GM12878 (cell line): ENCODE measurements around the gene PHOX2A. TPM values are rescaled to one million over a fixed set of nuclear protein-coding genes. Genes with fewer than 3 reads are reported as not detected.

Source experiments
- ATAC-seq: fragments of 200-7000 bp; cut with Tn5 transposase; 3 replicates; pipeline ENCODE4 v1.9.1; 2020; ENCODE audit warnings: mild to moderate bottlenecking, moderate library complexity
- BruUV-seq: library from RNA; stranded (reverse); fragments of 400-500 nt; replicated peaks from 2 replicates; lab custom pipeline; 2021; lab: Mats Ljungman, UMichigan
- CTCF ChIA-PET: fragments of 300-600 bp; sonication (Branson Sonifier 250); formaldehyde crosslinking; extraction: SDS; loops from one replicate; lab custom pipeline; 2021; ENCODE audit warnings: inconsistent platforms; lab: Yijun Ruan, JAX
- POLR2A ChIA-PET: fragments of 350-600 bp; formaldehyde crosslinking; extraction: SDS; loops from one replicate; lab custom pipeline; 2021; ENCODE audit warnings: inconsistent platforms; lab: Charles Lee
- RAD21 ChIA-PET: fragments of 300-600 bp; sonication (Branson Sonifier 250); formaldehyde crosslinking; loops from one replicate; lab custom pipeline; 2023; ENCODE audit warnings: antibody characterized with exemption; ENCODE audit not compliant: unreplicated experiment; lab: Charles Lee
- SMC1A ChIA-PET: fragments of 300-600 bp; sonication (Branson Sonifier 250); formaldehyde crosslinking; loops from one replicate; lab custom pipeline; 2023; ENCODE audit not compliant: unreplicated experiment, uncharacterized antibody; lab: Charles Lee
- DNase-seq: peaks from one replicate; pipeline ENCODE4 v3.0.0-alpha.2; 2011; ENCODE audit warnings: low read depth, low spot score
- FAIRE-seq: peaks from 3 replicates; lab custom pipeline; 2011; peaks lifted over from hg19 to GRCh38; lab: Jason Lieb, UNC
- H2AFZ ChIP-seq: 2 replicates; pipeline ENCODE4 v1.6.0; 2011; ENCODE audit warnings: low read depth, low read length, control low read depth; ENCODE audit not compliant: control insufficient read depth
- H3K27ac ChIP-seq: 2 replicates; pipeline ENCODE4 v1.5.1; 2011; ENCODE audit warnings: control low read depth; ENCODE audit not compliant: control insufficient read depth, insufficient read depth
- H3K27me3 ChIP-seq, 2 experiments: replicated peaks in 1 of 2; 2 replicates each; pipeline versions ENCODE4 v1.6.0 to v1.6.1; 2011; ENCODE audit warnings: low read length in 1 of 2; ENCODE audit not compliant: control insufficient read depth in 2 of 2, insufficient read depth in 2 of 2
- H3K36me3 ChIP-seq, 2 experiments: 2 replicates each; pipeline ENCODE4 v1.5.1; 2011; ENCODE audit warnings: low read length in 1 of 2; ENCODE audit not compliant: control insufficient read depth in 2 of 2, insufficient read depth in 2 of 2
- H3K4me1 ChIP-seq: 2 replicates; pipeline ENCODE4 v1.6.1; 2011; ENCODE audit warnings: mild to moderate bottlenecking, low read length, moderate library complexity, mixed read lengths; ENCODE audit not compliant: control insufficient read depth, insufficient read depth
- H3K4me2 ChIP-seq: 2 replicates; pipeline ENCODE4 v1.6.0; 2011; ENCODE audit warnings: control low read depth; ENCODE audit not compliant: control insufficient read depth, insufficient read depth
- H3K4me3 ChIP-seq: fragments of 200-600 bp; sonication (generic); 2 replicates; pipeline ENCODE4 v1.5.1; 2016
- H3K79me2 ChIP-seq: 2 replicates; pipeline ENCODE4 v1.6.0; 2011; ENCODE audit warnings: low read length; ENCODE audit not compliant: control insufficient read depth, insufficient read depth
- H3K9ac ChIP-seq: 2 replicates; pipeline ENCODE4 v1.8.0; 2011; ENCODE audit warnings: low read length, control low read depth, mixed read lengths; ENCODE audit not compliant: control insufficient read depth, insufficient read depth
- H3K9me3 ChIP-seq: replicated peaks from 3 replicates; pipeline ENCODE4 v1.5.1; 2011; ENCODE audit warnings: mild to moderate bottlenecking, low read length; ENCODE audit not compliant: control insufficient read depth, insufficient read depth
- H4K20me1 ChIP-seq: 2 replicates; pipeline ENCODE4 v1.6.0; 2011; ENCODE audit not compliant: control insufficient read depth, insufficient read depth
- ATF3 ChIP-seq: IDR thresholded peaks from 2 replicates; pipeline ENCODE4 v1.6.1; 2011; ENCODE audit warnings: low read depth, mild to moderate bottlenecking, low read length, moderate library complexity, borderline replicate concordance; ENCODE audit errors: extremely low read depth
- BCL11A ChIP-seq: IDR thresholded peaks from 2 replicates; pipeline ENCODE4 v1.6.1; 2011; ENCODE audit warnings: low read depth, low read length
- CBX5 ChIP-seq: sonication (generic); IDR thresholded peaks from 2 replicates; pipeline ENCODE4 v1.6.1; 2016; ENCODE audit warnings: low read depth, moderate library complexity, mild to moderate bottlenecking, inconsistent platforms
- HDAC2 ChIP-seq: fragments of 200-600 bp; sonication (generic); IDR thresholded peaks from 2 replicates; pipeline ENCODE4 v1.6.1; 2017
- IRF3 ChIP-seq: fragments of 450-650 bp; IDR thresholded peaks from 2 replicates; pipeline ENCODE4 v1.6.1; 2014; ENCODE audit warnings: mild to moderate bottlenecking
- NFIC ChIP-seq: IDR thresholded peaks from 2 replicates; pipeline ENCODE4 v1.6.1; 2012; ENCODE audit warnings: low read depth, mild to moderate bottlenecking, inconsistent platforms, low read length, moderate library complexity
- NRF1 ChIP-seq: conservative IDR thresholded peaks from 2 replicates; pipeline ENCODE4 v1.6.1; 2011; ENCODE audit warnings: mild to moderate bottlenecking, low read depth, low read length, improper control_type of control experiment
- RUNX3 ChIP-seq: IDR thresholded peaks from 2 replicates; pipeline ENCODE4 v1.6.1; 2012; ENCODE audit warnings: low read length, inconsistent platforms
- SMAD1 ChIP-seq: fragments of 450-650 bp; IDR thresholded peaks from 2 replicates; pipeline ENCODE4 v1.6.1; 2018; ENCODE audit warnings: mild to moderate bottlenecking, low read depth; ENCODE audit not compliant: partially characterized antibody
- TCF7 ChIP-seq: IDR thresholded peaks from 2 replicates; pipeline ENCODE4 v1.6.1; 2014; ENCODE audit warnings: antibody characterized with exemption, borderline replicate concordance
- USF1 ChIP-seq: IDR thresholded peaks from 2 replicates; pipeline ENCODE4 v1.6.1; 2011; ENCODE audit warnings: borderline replicate concordance, low read depth, mild to moderate bottlenecking, moderate library complexity, mixed read lengths, low read length; ENCODE audit not compliant: insufficient read depth; ENCODE audit errors: extremely low read length
- USF2 ChIP-seq: IDR thresholded peaks from 2 replicates; pipeline ENCODE4 v1.6.1; 2011; ENCODE audit warnings: low read depth, low read length, improper control_type of control experiment, borderline replicate concordance
- ZNF24 ChIP-seq: fragments of 450-650 bp; IDR thresholded peaks from 2 replicates; pipeline ENCODE4 v1.6.1; 2017; ENCODE audit warnings: antibody characterized with exemption, mild to moderate bottlenecking
- WGBS: methylation state at CpG from one replicate; pipeline ENCODE4 v1.1.6; 2016; ENCODE audit warnings: low lambda C conversion rate; ENCODE audit not compliant: insufficient replicate concordance, insufficient coverage; ENCODE audit errors: missing lambda C conversion rate; 5-methylcytosine and 5-hydroxymethylcytosine counted together
- in situ Hi-C: fragments of 300-500 bp; cut with MboI; formaldehyde crosslinking; loops from 9 replicates; pipeline ENCODE4 v1.14.3; 2018; ENCODE audit warnings: mixed read lengths
- intact Hi-C: fragments of 100-400 bp; cut with micrococcal nuclease; formaldehyde crosslinking; loops from one replicate; pipeline ENCODE4 v1.14.2; 2022; ENCODE audit not compliant: unreplicated experiment
- polyA plus RNA-seq, 11 experiments: library from polyadenylated mRNA; depleted of rRNA in 4 of 11; unstranded in 6 of 11; stranded (reverse) in 5 of 11; fragments of >200 nt; fragmentation: Nextera tagmentation in 4 of 11; fragmentation: Illumina TruSeq in 1 of 11; extraction: Ambion mirVana in 4 of 11; extraction: Trizol in 1 of 11; gene quantifications; 1 replicate in 1 of 11; 2 replicates in 10 of 11; pipeline versions ENCODE4 v1.2.1 to v1.2.3, GENCODE V29; 2011 to 2016; ENCODE audit warnings: inconsistent platforms in 2 of 11, missing spikeins in 2 of 11, low read depth in 1 of 11
- total RNA-seq, 4 experiments: library from RNA; depleted of rRNA in 3 of 4; stranded (reverse); fragments of >200 nt in 3 of 4; fragmentation: Illumina TruSeq in 1 of 4; extraction: Trizol in 1 of 4; gene quantifications; 2 replicates each; pipeline versions ENCODE4 v1.2.1 to v1.2.3, GENCODE V29; 2013 to 2021

The PHOX2A gene
- total and polyA plus RNA-seq, 10 of the 15 experiments (the other 5 are each of a cell fraction or from before 2014, with no cell fraction given), result not detected

- TF ChIP-seq IRF3, result no peak
- no peak for TF ChIP-seq USF2
- TF ChIP-seq SMAD1, result no peak
- TF ChIP-seq HDAC2, result no peak
Measured at GRCh38 chr11:72280726-72281315, 36.8 kb upstream of the PHOX2A start (continued).

GRCh38 chr11:72280037-72280436 is 36.1 kb upstream of the PHOX2A start:
- in situ Hi-C loops (no loop called here), intact Hi-C loops (no loop called here)
- CTCF ChIA-PET, result no interaction called here
- POLR2A ChIA-PET, result interaction anchor here (0.6 kb wide), 1 partner anchor 8 kb away, joined by 3 read pairs; no protein-coding TSS in a partner anchor
- no peak for DNase-seq
- no peak for FAIRE-seq
- no peak for ATAC-seq
- H3K36me3 ChIP-seq, result no peaks in the 10 kb centered on the region
- H3K4me1 ChIP-seq, result no peaks in the 10 kb centered on the region
- no peaks in the 10 kb centered on the region for H3K79me2 ChIP-seq
- RAD21 ChIA-PET, result no interaction called here
- H3K27ac ChIP-seq, result no peak overlapping the region
- BruUV-seq, result no TSS peak
- H3K27me3 ChIP-seq, result no peaks in the 10 kb centered on the region
- SMC1A ChIA-PET, result no interaction called here
- no peak overlapping the region for H2AFZ ChIP-seq
- H4K20me1 ChIP-seq, result no peaks in the 10 kb centered on the region
- WGBS, result 85% methylated on average over 12 of the region's 12 CpGs
- no peak overlapping the region for H3K4me2 ChIP-seq
- H3K4me3 ChIP-seq, result no peak overlapping the region
- H3K9me3 ChIP-seq, result no peaks in the 10 kb centered on the region
- no peak for TF ChIP-seq BCL11A
- TF ChIP-seq USF1, result no peak
- TF ChIP-seq ZNF24, result no peak
- TF ChIP-seq TCF7, result no peak
- TF ChIP-seq ATF3, result no peak
- TF ChIP-seq NRF1, result no peak
- TF ChIP-seq SMAD1, result no peak
- no peak for TF ChIP-seq RUNX3
- no peak for TF ChIP-seq NFIC
- no peak for TF ChIP-seq CBX5
- H3K9ac ChIP-seq, result no peak overlapping the region
